OCI-LY1 (cell line): ENCODE results near the gene SUSD3.

Experiments used
- H2AFZ ChIP-seq: fragments of 200-600 bp; sonication (generic), shearing (Covaris generic); 2 replicates; pipeline ENCODE4 v1.6.0; 2014; ENCODE audit warnings: antibody characterized with exemption, mild to moderate bottlenecking, low read length
- H3F3A ChIP-seq: fragments of 200-600 bp; sonication (generic), shearing (Covaris generic); 2 replicates; pipeline ENCODE4 v1.6.0; 2014; ENCODE audit warnings: mild to moderate bottlenecking, antibody characterized with exemption, low read length, moderate library complexity; ENCODE audit not compliant: insufficient read depth
- H3K27ac ChIP-seq: fragments of 200-600 bp; sonication (generic); 2 replicates; pipeline ENCODE4 v1.5.1; 2014; ENCODE audit warnings: low read length, mixed run types, mild to moderate bottlenecking, low read depth; ENCODE audit not compliant: poor library complexity, severe bottlenecking
- H3K27me3 ChIP-seq: fragments of 200-600 bp; sonication (generic); 2 replicates; pipeline ENCODE4 v1.6.0; 2014; ENCODE audit warnings: antibody characterized with exemption, mild to moderate bottlenecking, low read length, moderate library complexity; ENCODE audit not compliant: insufficient read depth
- H3K36me3 ChIP-seq: fragments of 200-600 bp; sonication (generic); 2 replicates; pipeline ENCODE4 v1.6.1; 2014; ENCODE audit warnings: mild to moderate bottlenecking, antibody characterized with exemption, low read length, moderate library complexity, mixed read lengths; ENCODE audit not compliant: insufficient read depth
- H3K4me1 ChIP-seq: fragments of 200-600 bp; sonication (generic); 2 replicates; pipeline ENCODE4 v1.5.1; 2014; ENCODE audit warnings: mild to moderate bottlenecking, low read length, moderate library complexity; ENCODE audit not compliant: insufficient read depth, severe bottlenecking
- H3K4me2 ChIP-seq: fragments of 200-600 bp; sonication (generic), shearing (Covaris generic); 2 replicates; pipeline ENCODE4 v1.6.1; 2014; ENCODE audit warnings: low read length
- H3K4me3 ChIP-seq: fragments of 200-600 bp; sonication (generic); 2 replicates; pipeline ENCODE4 v1.5.1; 2014; ENCODE audit warnings: low read length, low read depth, mild to moderate bottlenecking, mixed read lengths; ENCODE audit not compliant: poor library complexity, severe bottlenecking
- H3K79me2 ChIP-seq: fragments of 200-600 bp; shearing (Covaris generic); 2 replicates; pipeline ENCODE4 v1.6.1; 2016; ENCODE audit warnings: mixed run types, low read length, mixed read lengths; ENCODE audit not compliant: insufficient read depth
- H3K9ac ChIP-seq: fragments of 200-600 bp; sonication (generic), shearing (Covaris generic); 2 replicates; pipeline ENCODE4 v1.6.1; 2014; ENCODE audit warnings: mild to moderate bottlenecking, low read length, mixed read lengths
- H3K9me2 ChIP-seq: fragments of 200-600 bp; sonication (generic), shearing (Covaris generic); 2 replicates; pipeline ENCODE4 v1.6.1; 2014; ENCODE audit warnings: low read depth, mild to moderate bottlenecking, low read length, mixed read lengths
- H3K9me3 ChIP-seq: fragments of 200-600 bp; shearing (Covaris generic); 2 replicates; pipeline ENCODE4 v1.6.1; 2014; ENCODE audit warnings: low read length, mixed read lengths
- H4K20me1 ChIP-seq: fragments of 200-600 bp; sonication (generic), shearing (Covaris generic); 2 replicates; pipeline ENCODE4 v1.6.0; 2016; ENCODE audit warnings: mild to moderate bottlenecking, low read length; ENCODE audit not compliant: insufficient read depth
- EZH2 ChIP-seq: fragments of 200-600 bp; sonication (generic), shearing (Covaris generic); IDR thresholded peaks from 2 replicates; pipeline ENCODE4 v1.8.0; 2017; ENCODE audit warnings: borderline replicate concordance, mixed run types, mild to moderate bottlenecking, antibody characterized with exemption, low read length, moderate library complexity, mixed read lengths
- TF ChIP-seq, protein P1 (sequence below): fragments of 200-600 bp; sonication (generic), shearing (Covaris generic); IDR thresholded peaks from 2 replicates; pipeline ENCODE4 v1.5.1; 2017; ENCODE audit warnings: mild to moderate bottlenecking, antibody characterized with exemption, low read length, moderate library complexity, mixed read lengths

SUSD3 gene

DNA sequence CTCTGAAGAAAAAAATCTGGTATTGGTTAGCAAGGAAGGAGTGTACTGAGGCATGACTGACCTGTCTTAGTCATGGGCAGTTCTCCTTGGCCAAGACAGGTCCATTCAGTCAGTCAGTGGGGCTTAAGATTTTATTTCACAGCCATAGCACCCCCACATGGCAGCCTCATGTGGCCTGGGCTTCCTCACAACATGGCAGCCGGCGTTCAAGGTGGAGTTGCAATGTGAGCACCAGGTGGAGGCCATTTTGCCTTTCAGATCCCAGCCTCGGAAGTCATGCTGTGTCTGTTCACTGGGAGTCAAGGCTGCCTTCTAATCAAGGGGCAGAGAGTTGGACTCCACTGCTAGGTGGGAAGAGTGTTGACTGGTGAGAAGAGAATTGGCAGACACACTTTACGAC, 27.2 kb downstream of the SUSD3 start:
- H3K36me3 ChIP-seq: peaks cover 63% of the 10 kb centered on the region

DNA sequence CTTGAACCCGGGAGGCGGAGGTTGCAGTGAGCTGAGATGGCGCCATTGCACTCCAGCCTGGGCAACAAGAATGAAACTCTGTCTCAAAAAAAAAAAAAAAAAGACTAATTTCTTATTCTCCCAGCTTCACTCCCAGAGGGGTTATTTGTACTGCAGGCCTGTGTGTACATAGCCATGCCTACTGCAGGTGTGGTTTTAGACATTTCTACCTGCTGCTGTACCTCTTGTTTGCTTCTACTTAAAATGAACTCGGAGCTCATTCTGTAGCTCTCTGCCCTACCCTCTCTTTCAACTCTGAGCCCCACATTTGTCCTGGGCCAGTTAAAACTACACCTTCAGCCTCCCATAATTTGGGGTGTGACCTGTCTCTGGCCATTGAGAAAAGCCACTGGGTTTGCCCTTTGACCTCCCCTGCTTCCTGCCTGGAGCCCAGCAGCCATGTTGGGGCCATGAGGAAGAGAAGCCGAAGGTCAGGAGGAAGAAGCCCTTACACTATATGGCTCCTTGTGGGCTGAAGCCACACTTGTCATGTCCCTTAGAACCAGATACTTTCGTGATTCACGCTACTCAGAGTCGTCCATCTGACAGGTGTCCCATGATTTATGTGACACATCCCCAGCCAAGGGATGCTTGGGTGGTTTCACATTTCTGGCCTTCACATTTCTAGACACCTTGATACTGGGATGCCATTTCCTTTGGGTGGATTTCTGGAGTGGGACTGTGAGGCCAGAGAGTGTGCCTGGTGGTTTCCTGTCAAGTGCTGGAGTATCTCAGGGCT, 28.1 kb downstream of the SUSD3 start:
- Histone ChIP-seq H3K4me3 (no peak overlapping the region), H3K9me2 (no peaks in the 10 kb centered on the region), H3K4me1 (peaks cover 22% of the 10 kb centered on the region), H4K20me1 (no peaks in the 10 kb centered on the region), H2AFZ (no peak overlapping the region), H3K9ac (no peak overlapping the region), H3K4me2 (no peak overlapping the region), H3K9me3 (no peaks in the 10 kb centered on the region), H3K27ac (no peak overlapping the region), H3F3A (no peaks in the 10 kb centered on the region), H3K36me3 (peaks cover 54% of the 10 kb centered on the region), H3K79me2 (no peaks in the 10 kb centered on the region), H3K27me3 (no peaks in the 10 kb centered on the region)
- TF ChIP-seq EZH2: no peak
- TF ChIP-seq, protein P1, sequence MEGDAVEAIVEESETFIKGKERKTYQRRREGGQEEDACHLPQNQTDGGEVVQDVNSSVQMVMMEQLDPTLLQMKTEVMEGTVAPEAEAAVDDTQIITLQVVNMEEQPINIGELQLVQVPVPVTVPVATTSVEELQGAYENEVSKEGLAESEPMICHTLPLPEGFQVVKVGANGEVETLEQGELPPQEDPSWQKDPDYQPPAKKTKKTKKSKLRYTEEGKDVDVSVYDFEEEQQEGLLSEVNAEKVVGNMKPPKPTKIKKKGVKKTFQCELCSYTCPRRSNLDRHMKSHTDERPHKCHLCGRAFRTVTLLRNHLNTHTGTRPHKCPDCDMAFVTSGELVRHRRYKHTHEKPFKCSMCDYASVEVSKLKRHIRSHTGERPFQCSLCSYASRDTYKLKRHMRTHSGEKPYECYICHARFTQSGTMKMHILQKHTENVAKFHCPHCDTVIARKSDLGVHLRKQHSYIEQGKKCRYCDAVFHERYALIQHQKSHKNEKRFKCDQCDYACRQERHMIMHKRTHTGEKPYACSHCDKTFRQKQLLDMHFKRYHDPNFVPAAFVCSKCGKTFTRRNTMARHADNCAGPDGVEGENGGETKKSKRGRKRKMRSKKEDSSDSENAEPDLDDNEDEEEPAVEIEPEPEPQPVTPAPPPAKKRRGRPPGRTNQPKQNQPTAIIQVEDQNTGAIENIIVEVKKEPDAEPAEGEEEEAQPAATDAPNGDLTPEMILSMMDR: no peak

More for the DNA sequence above, 27.2 kb downstream of the SUSD3 start:
- Histone ChIP-seq H3K4me2 (no peak overlapping the region), H3K27ac (no peak overlapping the region), H3K4me1 (peaks cover 12% of the 10 kb centered on the region), H3K4me3 (no peak overlapping the region), H3K27me3 (no peaks in the 10 kb centered on the region), H3K9me3 (no peaks in the 10 kb centered on the region), H3K9ac (no peak overlapping the region), H2AFZ (no peak overlapping the region), H3K79me2 (no peaks in the 10 kb centered on the region), H3K9me2 (no peaks in the 10 kb centered on the region), H3F3A (no peaks in the 10 kb centered on the region), H4K20me1 (no peaks in the 10 kb centered on the region)
- TF ChIP-seq, protein P1: no peak
- TF ChIP-seq EZH2: no peak

DNA sequence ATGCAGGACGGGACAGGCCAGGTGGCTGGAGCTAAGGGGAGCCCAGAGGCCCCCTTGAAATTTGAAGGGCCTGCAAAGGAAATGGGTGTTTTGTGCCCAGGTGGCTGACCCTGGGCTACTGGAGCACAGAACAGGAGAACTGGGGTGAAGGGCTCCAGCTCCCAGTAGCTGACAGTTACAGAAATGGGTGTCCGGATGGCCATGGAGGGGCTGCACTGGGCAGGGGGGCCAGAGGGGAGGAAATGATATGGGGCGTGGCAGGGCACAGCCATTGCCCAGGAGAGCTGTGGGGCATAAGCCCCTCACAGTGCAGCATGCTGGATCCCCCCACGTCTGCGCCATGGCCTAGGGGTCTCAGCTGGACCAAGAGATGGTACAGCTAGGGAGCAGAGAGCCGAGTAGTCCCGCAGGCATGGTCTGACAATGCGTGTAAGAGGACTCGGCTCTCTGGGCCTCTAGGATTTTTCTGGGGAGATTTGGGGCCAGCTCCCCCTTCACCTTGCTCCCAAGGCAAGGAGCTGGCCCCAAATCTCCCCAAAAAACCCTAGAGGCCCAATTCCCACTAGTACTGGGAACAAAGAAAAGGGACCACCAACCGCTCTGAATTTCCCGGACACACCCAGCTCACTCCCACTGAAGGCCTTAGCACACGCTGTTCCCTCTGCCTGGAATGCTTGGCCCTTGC, 29.6 kb downstream of the SUSD3 start:
- no peaks in the 10 kb centered on the region for H3F3A ChIP-seq
- no peaks in the 10 kb centered on the region for H3K79me2 ChIP-seq
- no peaks in the 10 kb centered on the region for H3K27me3 ChIP-seq
- no peaks in the 10 kb centered on the region for H3K9me3 ChIP-seq
- no peaks in the 10 kb centered on the region for H3K9me2 ChIP-seq
- peaks cover 42% of the 10 kb centered on the region for H3K36me3 ChIP-seq
- TF ChIP-seq, protein P1: no peak
- no peak for TF ChIP-seq EZH2
- no peak overlapping the region for H3K27ac ChIP-seq
- no peak overlapping the region for H3K4me3 ChIP-seq
- no peak overlapping the region for H3K9ac ChIP-seq
- no peaks in the 10 kb centered on the region for H4K20me1 ChIP-seq
- no peak overlapping the region for H3K4me2 ChIP-seq
- peaks cover 36% of the 10 kb centered on the region for H3K4me1 ChIP-seq
- H2AFZ ChIP-seq: no peak overlapping the region
